HUES48 (cell line): ENCODE measurements around the gene TRIM10.

Source experiments
- H3K27ac ChIP-seq: one replicate; pipeline ENCODE4 v1.7.0; 2013; ENCODE audit warnings: low read depth, low read length, inconsistent platforms
- H3K27me3 ChIP-seq: 2 replicates; pipeline ENCODE4 v1.6.1; 2013; ENCODE audit warnings: mild to moderate bottlenecking, low read length; ENCODE audit not compliant: control insufficient read depth, insufficient read depth
- H3K36me3 ChIP-seq: 2 replicates; pipeline ENCODE4 v1.6.1; 2013; ENCODE audit warnings: low read length; ENCODE audit not compliant: control insufficient read depth, insufficient read depth
- H3K4me1 ChIP-seq: 2 replicates; pipeline ENCODE4 v1.6.1; 2013; ENCODE audit warnings: mild to moderate bottlenecking, low read length; ENCODE audit not compliant: control insufficient read depth, insufficient read depth
- H3K4me3 ChIP-seq: 2 replicates; pipeline ENCODE4 v1.5.1; 2013; ENCODE audit warnings: mild to moderate bottlenecking, low read depth, low read length
- H3K9ac ChIP-seq: 2 replicates; pipeline ENCODE4 v1.6.1; 2013; ENCODE audit warnings: mild to moderate bottlenecking, low read depth, low read length, moderate library complexity
- H3K9me3 ChIP-seq: 2 replicates; pipeline ENCODE4 v1.6.1; 2013; ENCODE audit warnings: low read length; ENCODE audit not compliant: control insufficient read depth, insufficient read depth

Gene TRIM10

GRCh38 chr6:30160008-30160784 lies 815 bp downstream of the TRIM10 start:
- H3K4me1 ChIP-seq, result no peaks in the 10 kb centered on the region
- H3K36me3 ChIP-seq, result no peaks in the 10 kb centered on the region
- no peak overlapping the region for H3K9ac ChIP-seq
- peaks cover 5% of the 10 kb centered on the region; the same call in 1 of the 2 replicates for H3K27me3 ChIP-seq
- no peak overlapping the region for H3K27ac ChIP-seq
- H3K9me3 ChIP-seq, result no peaks in the 10 kb centered on the region
- H3K4me3 ChIP-seq, result no peak overlapping the region

- H3K9me3 ChIP-seq, result no peaks in the 10 kb centered on the region
- no peak overlapping the region for H3K27ac ChIP-seq
- peaks cover 5% of the 10 kb centered on the region; the same call in 1 of the 2 replicates for H3K27me3 ChIP-seq
- H3K9ac ChIP-seq, result no peak overlapping the region
- no peak overlapping the region for H3K4me3 ChIP-seq
- no peaks in the 10 kb centered on the region for H3K4me1 ChIP-seq
- no peaks in the 10 kb centered on the region for H3K36me3 ChIP-seq
Observed at GRCh38 chr6:30158475-30159040, 2.5 kb downstream of the TRIM10 start.

GRCh38 chr6:30157999-30158398 lies 3.0 kb downstream of the TRIM10 start:
- no peak overlapping the region for H3K27ac ChIP-seq
- H3K4me3 ChIP-seq, result no peak overlapping the region
- H3K4me1 ChIP-seq, result no peaks in the 10 kb centered on the region
- no peaks in the 10 kb centered on the region for H3K36me3 ChIP-seq
- no peaks in the 10 kb centered on the region for H3K9me3 ChIP-seq
- peaks cover 5% of the 10 kb centered on the region; the same call in 1 of the 2 replicates for H3K27me3 ChIP-seq
- no peak overlapping the region for H3K9ac ChIP-seq

- Histone ChIP-seq H3K4me3 (no peak overlapping the region), H3K27me3 (peaks cover 5% of the 10 kb centered on the region; the same call in 1 of the 2 replicates), H3K36me3 (no peaks in the 10 kb centered on the region), H3K4me1 (no peaks in the 10 kb centered on the region), H3K9me3 (no peaks in the 10 kb centered on the region), H3K27ac (no peak overlapping the region), H3K9ac (no peak overlapping the region)
Observed at GRCh38 chr6:30157581-30157980, 3.4 kb downstream of the TRIM10 start.

- H3K4me3 ChIP-seq, result no peak overlapping the region
Observed at GRCh38 chr6:30156774-30157173, 4.2 kb downstream of the TRIM10 start.

GRCh38 chr6:30156262-30156599 lies 4.8 kb downstream of the TRIM10 start:
- no peak overlapping the region for H3K9ac ChIP-seq
- no peak overlapping the region for H3K4me3 ChIP-seq
- peaks cover 5% of the 10 kb centered on the region; the same call in 1 of the 2 replicates for H3K27me3 ChIP-seq
- H3K4me1 ChIP-seq, result no peaks in the 10 kb centered on the region
- H3K9me3 ChIP-seq, result no peaks in the 10 kb centered on the region
- no peak overlapping the region for H3K27ac ChIP-seq
- no peaks in the 10 kb centered on the region for H3K36me3 ChIP-seq

More at GRCh38 chr6:30156774-30157173, 4.2 kb downstream of the TRIM10 start:
- Histone ChIP-seq H3K27me3 (peaks cover 5% of the 10 kb centered on the region; the same call in 1 of the 2 replicates), H3K36me3 (no peaks in the 10 kb centered on the region), H3K4me1 (no peaks in the 10 kb centered on the region), H3K27ac (no peak overlapping the region), H3K9ac (no peak overlapping the region), H3K9me3 (no peaks in the 10 kb centered on the region)

- Histone ChIP-seq H3K4me1 (no peaks in the 10 kb centered on the region), H3K4me3 (no peak overlapping the region), H3K27ac (no peak overlapping the region), H3K27me3 (peaks cover 9% of the 10 kb centered on the region; the same call in 1 of the 2 replicates), H3K9ac (no peak overlapping the region), H3K9me3 (no peaks in the 10 kb centered on the region), H3K36me3 (no peaks in the 10 kb centered on the region)
Observed at GRCh38 chr6:30155520-30156261, 5.3 kb downstream of the TRIM10 start.

GRCh38 chr6:30154709-30155519 lies 6.1 kb downstream of the TRIM10 start:
- Histone ChIP-seq H3K9me3 (no peaks in the 10 kb centered on the region), H3K9ac (no peak overlapping the region), H3K27ac (no peak overlapping the region), H3K4me1 (no peaks in the 10 kb centered on the region), H3K4me3 (no peak overlapping the region), H3K36me3 (no peaks in the 10 kb centered on the region), H3K27me3 (peaks cover 10% of the 10 kb centered on the region; the same call in 1 of the 2 replicates)

GRCh38 chr6:30154061-30154460 lies 7.0 kb downstream of the TRIM10 start:
- no peak overlapping the region for H3K27ac ChIP-seq

GRCh38 chr6:30152910-30153610 lies 8.0 kb downstream of the TRIM10 start:
- Histone ChIP-seq H3K27ac (no peak overlapping the region), H3K4me3 (no peak overlapping the region), H3K27me3 (0 out of 2 replicates have a peak, but pooled peaks cover 5% of the 10 kb centered on the region), H3K4me1 (no peaks in the 10 kb centered on the region), H3K9ac (no peak overlapping the region), H3K36me3 (no peaks in the 10 kb centered on the region), H3K9me3 (no peaks in the 10 kb centered on the region)

More at GRCh38 chr6:30154061-30154460, 7.0 kb downstream of the TRIM10 start:
- Histone ChIP-seq H3K4me1 (no peaks in the 10 kb centered on the region), H3K4me3 (no peak overlapping the region), H3K36me3 (no peaks in the 10 kb centered on the region), H3K27me3 (peaks cover 10% of the 10 kb centered on the region; the same call in 1 of the 2 replicates), H3K9ac (no peak overlapping the region), H3K9me3 (no peaks in the 10 kb centered on the region)
